OCI-LY7 (cell line): ENCODE results near the gene SCT. TPM values are rescaled to one million over a fixed set of nuclear protein-coding genes. Genes with fewer than 3 reads are reported as not detected.

Experiments
- BruUV-seq: library from RNA; stranded (reverse); fragments of 400-500 nt; replicated peaks from 2 replicates; lab custom pipeline; 2021; lab: Mats Ljungman, UMichigan
- CTCF ChIA-PET: fragments of 300-600 bp; sonication (Branson Sonifier 250); formaldehyde crosslinking; loops from one replicate; lab custom pipeline; 2022; ENCODE audit warnings: antibody characterized with exemption; ENCODE audit not compliant: unreplicated experiment; lab: Charles Lee
- POLR2A ChIA-PET: fragments of 300-600 bp; sonication (Branson Sonifier 250); formaldehyde crosslinking; loops from one replicate; lab custom pipeline; 2022; ENCODE audit warnings: antibody characterized with exemption; lab: Charles Lee
- DNase-seq: peaks from one replicate; pipeline ENCODE4 v3.0.0-alpha.2; 2015; ENCODE audit warnings: low spot score
- H2AFZ ChIP-seq: fragments of 200-600 bp; sonication (generic), shearing (Covaris generic); 2 replicates; pipeline ENCODE4 v1.6.1; 2014; ENCODE audit warnings: mild to moderate bottlenecking, antibody characterized with exemption, low read length, moderate library complexity
- H3K27ac ChIP-seq: fragments of 200-600 bp; sonication (generic); 2 replicates; pipeline ENCODE4 v1.5.1; 2014; ENCODE audit warnings: mixed run types, low read depth, mild to moderate bottlenecking, moderate library complexity, low read length, inconsistent platforms; ENCODE audit not compliant: poor library complexity, severe bottlenecking
- H3K36me3 ChIP-seq: fragments of 200-600 bp; sonication (generic); 2 replicates; pipeline ENCODE4 v1.6.1; 2014; ENCODE audit warnings: mild to moderate bottlenecking, antibody characterized with exemption, low read length, moderate library complexity, mixed read lengths; ENCODE audit not compliant: insufficient read depth
- H3K4me1 ChIP-seq: fragments of 200-600 bp; sonication (generic); 2 replicates; pipeline ENCODE4 v1.5.1; 2014; ENCODE audit warnings: mild to moderate bottlenecking, low read length; ENCODE audit not compliant: insufficient read depth, poor library complexity, severe bottlenecking
- H3K4me2 ChIP-seq: fragments of 200-600 bp; sonication (generic); 2 replicates; pipeline ENCODE4 v1.6.1; 2014; ENCODE audit warnings: mild to moderate bottlenecking, low read length
- H3K4me3 ChIP-seq: fragments of 200-600 bp; sonication (generic); 2 replicates; pipeline ENCODE4 v1.5.1; 2014; ENCODE audit warnings: mild to moderate bottlenecking, low read depth, low read length; ENCODE audit not compliant: poor library complexity, severe bottlenecking
- H3K79me2 ChIP-seq: fragments of 200-600 bp; sonication (generic); 2 replicates; pipeline ENCODE4 v1.6.1; 2016; ENCODE audit warnings: low read depth, mild to moderate bottlenecking, low read length, moderate library complexity, mixed read lengths; ENCODE audit not compliant: insufficient read depth
- H3K9me2 ChIP-seq: fragments of 200-600 bp; sonication (generic); 2 replicates; pipeline ENCODE4 v1.6.1; 2016; ENCODE audit warnings: mild to moderate bottlenecking, low read length, mixed read lengths; ENCODE audit not compliant: insufficient read depth
- H3K9me3 ChIP-seq: fragments of 200-600 bp; sonication (generic); 2 replicates; pipeline ENCODE4 v1.6.1; 2014; ENCODE audit warnings: mild to moderate bottlenecking, mixed run types, low read length, mixed read lengths
- H4K20me1 ChIP-seq: fragments of 200-600 bp; sonication (generic); 2 replicates; pipeline ENCODE4 v1.6.1; 2014; ENCODE audit warnings: mild to moderate bottlenecking, antibody characterized with exemption, low read length, moderate library complexity, mixed read lengths; ENCODE audit not compliant: insufficient read depth
- CTCF ChIP-seq: fragments of 200-600 bp; sonication (generic); conservative IDR thresholded peaks from 2 replicates; pipeline ENCODE4 v1.5.1; 2014; ENCODE audit warnings: mild to moderate bottlenecking, antibody characterized with exemption, low read length, moderate library complexity, mixed read lengths
- EZH2phosphoT487 ChIP-seq: fragments of 200-600 bp; sonication (generic); IDR thresholded peaks from 2 replicates; pipeline ENCODE4 v1.6.1; 2018; ENCODE audit warnings: low read depth, borderline replicate concordance, mild to moderate bottlenecking, mixed run types, antibody characterized with exemption, low read length, moderate library complexity, mixed read lengths
- intact Hi-C: fragments of 100-400 bp; cut with micrococcal nuclease; formaldehyde crosslinking; loops from one replicate; pipeline ENCODE4 v1.10.0; 2022; ENCODE audit not compliant: unreplicated experiment
- total RNA-seq, 2 experiments: library from RNA; depleted of rRNA in 1 of 2; stranded (reverse); fragments of >200 nt in 1 of 2; shearing (Covaris generic) in 1 of 2; gene quantifications; 2 replicates each; pipeline ENCODE4 v1.2.3, GENCODE V29; 2014 to 2022

Gene SCT
- total RNA-seq, 2 experiments from 2014 or later: not detected

GRCh38 chr11:662689-663274 lies 35.8 kb upstream of the SCT start:
- Histone ChIP-seq H2AFZ (no peak overlapping the region), H3K79me2 (no peaks in the 10 kb centered on the region), H3K4me3 (no peak overlapping the region), H3K4me2 (no peak overlapping the region), H3K4me1 (peaks cover 9% of the 10 kb centered on the region), H3K27ac (no peak overlapping the region), H4K20me1 (no peaks in the 10 kb centered on the region), H3K36me3 (peaks cover 67% of the 10 kb centered on the region), H3K9me3 (no peaks in the 10 kb centered on the region), H3K9me2 (no peaks in the 10 kb centered on the region)
- intact Hi-C loops: loop anchor here (1.0 kb wide), 1 partner anchor 61 kb away; no protein-coding TSS in a partner anchor
- DNase-seq: peak; percentile 53
- POLR2A ChIA-PET: no interaction called here
- TF ChIP-seq EZH2phosphoT487 (no peak), CTCF (peak; percentile 82)
- no TSS peak for BruUV-seq
- CTCF ChIA-PET: no interaction called here

- no peak for DNase-seq
- H2AFZ ChIP-seq: no peak overlapping the region
- H3K36me3 ChIP-seq: peaks cover 61% of the 10 kb centered on the region; the same call in 1 of the 2 replicates
- no peak overlapping the region for H3K27ac ChIP-seq
- no TSS peak for BruUV-seq
- CTCF ChIA-PET: interaction anchor here (0.5 kb wide), 1 partner anchor 116 kb away, joined by 3 read pairs; no protein-coding TSS in a partner anchor
- H3K9me3 ChIP-seq: no peaks in the 10 kb centered on the region
- no peak overlapping the region for H3K4me3 ChIP-seq
- intact Hi-C loops: no loop called here
- H3K4me2 ChIP-seq: no peak overlapping the region
- H3K4me1 ChIP-seq: peaks cover 9% of the 10 kb centered on the region
- POLR2A ChIA-PET: no interaction called here
- no peaks in the 10 kb centered on the region for H3K79me2 ChIP-seq
- no peaks in the 10 kb centered on the region for H3K9me2 ChIP-seq
- no peak for TF ChIP-seq EZH2phosphoT487
- no peak for TF ChIP-seq CTCF
- no peaks in the 10 kb centered on the region for H4K20me1 ChIP-seq
These were observed 33.9 kb upstream of the SCT start for GRCh38 chr11:660681-661444.
